H1 (cell line): ENCODE measurements around the gene PHRF1. TPM values are rescaled to one million over a fixed set of nuclear protein-coding genes. Genes with fewer than 3 reads are reported as not detected.

Experiments
- CTCF ChIA-PET: fragments of 300-600 bp; sonication (Branson Sonifier 250); formaldehyde crosslinking; loops from one replicate; lab custom pipeline; 2021; ENCODE audit not compliant: partially characterized antibody; lab: Charles Lee
- POLR2A ChIA-PET: fragments of 300-600 bp; sonication (Branson Sonifier 250); formaldehyde crosslinking; loops from one replicate; lab custom pipeline; 2021; ENCODE audit warnings: inconsistent platforms; ENCODE audit not compliant: partially characterized antibody; lab: Charles Lee
- DNase-seq, 2 experiments: peaks; one replicate each; pipeline versions ENCODE4 v3.0.0 to v3.0.0-alpha.2; 2010 to 2022; ENCODE audit warnings: low spot score in 2 of 2, low read depth in 1 of 2, mixed read lengths in 1 of 2
- FAIRE-seq: peaks from 2 replicates; lab custom pipeline; 2011; peaks lifted over from hg19 to GRCh38; lab: Jason Lieb, UNC
- H2AFZ ChIP-seq: 2 replicates; pipeline ENCODE4 v1.8.1; 2012; ENCODE audit warnings: low read length, inconsistent platforms
- H2AK5ac ChIP-seq: 2 replicates; pipeline ENCODE4 v1.6.1; 2013; ENCODE audit warnings: low read depth, low read length
- H2BK120ac ChIP-seq: replicated peaks from 2 replicates; pipeline ENCODE3; 2013; ENCODE audit warnings: low read depth, low read length, inconsistent platforms
- H2BK12ac ChIP-seq: 2 replicates; pipeline ENCODE4 v1.6.1; 2013; ENCODE audit warnings: low read depth, low read length
- H2BK15ac ChIP-seq: 2 replicates; pipeline ENCODE4 v1.6.1; 2013; ENCODE audit warnings: low read length
- H2BK20ac ChIP-seq: 2 replicates; pipeline ENCODE4 v1.6.1; 2013; ENCODE audit warnings: low read length
- H2BK5ac ChIP-seq: 2 replicates; pipeline ENCODE4 v1.6.1; 2013; ENCODE audit warnings: low read depth, low read length
- H3K14ac ChIP-seq: 2 replicates; pipeline ENCODE4 v1.6.1; 2013; ENCODE audit warnings: inconsistent platforms; ENCODE audit not compliant: insufficient read length
- H3K18ac ChIP-seq: 2 replicates; pipeline ENCODE4 v1.6.1; 2013; ENCODE audit warnings: low read length; ENCODE audit errors: extremely low read depth
- H3K23ac ChIP-seq: 2 replicates; pipeline ENCODE4 v1.6.1; 2013; ENCODE audit warnings: inconsistent platforms; ENCODE audit not compliant: insufficient read length
- H3K23me2 ChIP-seq: 2 replicates; pipeline ENCODE4 v1.6.1; 2013; ENCODE audit warnings: low read depth, low read length
- H3K27ac ChIP-seq: 2 replicates; pipeline ENCODE4 v1.6.1; 2011; ENCODE audit warnings: low read depth, low read length, inconsistent platforms
- H3K27me3 ChIP-seq, 4 experiments: replicated peaks in 1 of 4; 1 replicate in 1 of 4; 2 replicates in 3 of 4; pipeline versions ENCODE4 v1.6.1 to v1.8.1; 2011 to 2013; ENCODE audit warnings: low read length in 3 of 4, mild to moderate bottlenecking in 3 of 4, inconsistent platforms in 2 of 4, mixed read lengths in 2 of 4, moderate library complexity in 1 of 4; ENCODE audit not compliant: control insufficient read depth in 3 of 4, insufficient read depth in 3 of 4; ENCODE audit errors: extremely low read depth in 1 of 4
- H3K36me3 ChIP-seq, 4 experiments: 2 replicates each; pipeline versions ENCODE4 v1.6.1 to v1.8.1; 2011 to 2013; ENCODE audit warnings: mild to moderate bottlenecking in 4 of 4, low read length in 3 of 4, moderate library complexity in 2 of 4, control low read depth in 1 of 4, inconsistent platforms in 1 of 4; ENCODE audit not compliant: insufficient read depth in 4 of 4, control insufficient read depth in 2 of 4
- H3K4ac ChIP-seq: replicated peaks from 2 replicates; pipeline ENCODE3; 2013; ENCODE audit warnings: low read length, low read depth, mixed read lengths, inconsistent platforms; ENCODE audit not compliant: insufficient read length
- H3K4me1 ChIP-seq, 4 experiments: replicated peaks in 1 of 4; 1 replicate in 1 of 4; 2 replicates in 3 of 4; pipeline versions ENCODE4 v1.6.1 to v1.8.1; 2011 to 2013; ENCODE audit warnings: low read length in 3 of 4, inconsistent platforms in 2 of 4, mixed read lengths in 1 of 4; ENCODE audit not compliant: insufficient read depth in 4 of 4, control insufficient read depth in 3 of 4
- H3K4me2 ChIP-seq, 2 experiments: 2 replicates each; pipeline versions ENCODE4 v1.6.1 to v1.8.1; 2011 to 2013; ENCODE audit warnings: low read depth in 2 of 2, low read length in 2 of 2, control low read depth in 1 of 2, inconsistent platforms in 1 of 2, mild to moderate bottlenecking in 1 of 2; ENCODE audit not compliant: insufficient read depth in 1 of 2
- H3K4me3 ChIP-seq, 4 experiments: fragments of 200-600, 300-600 bp in 1 of 4; sonication (generic), shearing (Covaris generic), sonication (Bioruptor Twin) in 1 of 4; 2 replicates each; pipeline versions ENCODE4 v1.5.1 to v1.8.1; 2011 to 2016; ENCODE audit warnings: low read length in 4 of 4, low read depth in 3 of 4, control low read depth in 2 of 4, inconsistent platforms in 2 of 4, mild to moderate bottlenecking in 2 of 4, mixed read lengths in 1 of 4, moderate library complexity in 1 of 4; ENCODE audit not compliant: insufficient read depth in 2 of 4; ENCODE audit errors: extremely low read depth in 1 of 4
- H3K56ac ChIP-seq: replicated peaks from 2 replicates; pipeline ENCODE3; 2013; ENCODE audit warnings: low read depth, mild to moderate bottlenecking, mixed read lengths, low read length, inconsistent platforms; ENCODE audit not compliant: insufficient read length
- H3K79me1 ChIP-seq: 2 replicates; pipeline ENCODE4 v1.6.1; 2013; ENCODE audit warnings: low read depth, low read length, control low read depth
- H3K79me2 ChIP-seq, 2 experiments: 2 replicates each; pipeline versions ENCODE4 v1.6.1 to v1.8.1; 2012 to 2013; ENCODE audit warnings: low read length in 2 of 2, mild to moderate bottlenecking in 2 of 2, inconsistent platforms in 1 of 2; ENCODE audit not compliant: insufficient read depth in 2 of 2, control insufficient read depth in 1 of 2
- H3K9ac ChIP-seq, 4 experiments: replicated peaks in 1 of 4; 1 replicate in 1 of 4; 2 replicates in 3 of 4; pipeline versions ENCODE4 v1.6.1 to v1.8.1; 2011 to 2013; ENCODE audit warnings: low read depth in 3 of 4, low read length in 3 of 4, control low read depth in 2 of 4, mild to moderate bottlenecking in 2 of 4, moderate library complexity in 2 of 4, inconsistent platforms in 1 of 4; ENCODE audit errors: extremely low read depth in 1 of 4
- H3K9me3 ChIP-seq, 2 experiments: 2 replicates each; pipeline versions ENCODE4 v1.6.1 to v1.8.1; 2012 to 2013; ENCODE audit warnings: mild to moderate bottlenecking in 2 of 2, moderate library complexity in 2 of 2, control low read depth in 1 of 2, inconsistent platforms in 1 of 2, low read depth in 1 of 2, low read length in 1 of 2, mixed read lengths in 1 of 2; ENCODE audit not compliant: insufficient read depth in 2 of 2
- H4K20me1 ChIP-seq, 2 experiments: replicated peaks in 1 of 2; 2 replicates each; pipeline versions ENCODE3 to v1.8.1; 2011 to 2013; ENCODE audit warnings: inconsistent platforms in 2 of 2, low read length in 2 of 2, mild to moderate bottlenecking in 1 of 2; ENCODE audit not compliant: insufficient read depth in 2 of 2, control insufficient read depth in 1 of 2
- H4K5ac ChIP-seq: 2 replicates; pipeline ENCODE4 v1.6.1; 2013; ENCODE audit warnings: low read length, low read depth, mixed read lengths, inconsistent platforms; ENCODE audit not compliant: insufficient read length
- H4K8ac ChIP-seq: 2 replicates; pipeline ENCODE4 v1.8.0; 2013; ENCODE audit warnings: mild to moderate bottlenecking, moderate library complexity, low read length, inconsistent platforms; ENCODE audit not compliant: insufficient read depth; ENCODE audit errors: extremely low read depth
- H4K91ac ChIP-seq: replicated peaks from 2 replicates; pipeline ENCODE3; 2013; ENCODE audit warnings: low read length, mixed read lengths, inconsistent platforms; ENCODE audit not compliant: insufficient read length
- BRCA1 ChIP-seq: IDR thresholded peaks from 2 replicates; pipeline ENCODE4 v1.6.1; 2012; ENCODE audit warnings: low read depth, low read length, improper control_type of control experiment
- CHD1 ChIP-seq: IDR thresholded peaks from 2 replicates; pipeline ENCODE4 v1.6.1; 2012; ENCODE audit warnings: low read depth, low read length, improper control_type of control experiment
- GTF2F1 ChIP-seq: IDR thresholded peaks from 2 replicates; pipeline ENCODE4 v1.6.1; 2012; ENCODE audit warnings: low read depth, low read length, improper control_type of control experiment, borderline replicate concordance
- KDM1A ChIP-seq: fragments of 200-600, 300-600 bp; sonication (generic); IDR thresholded peaks from 2 replicates; pipeline ENCODE4 v1.7.1; 2016; ENCODE audit warnings: mild to moderate bottlenecking, low read length, borderline replicate concordance
- NRF1 ChIP-seq: IDR thresholded peaks from 2 replicates; pipeline ENCODE4 v1.6.1; 2011; ENCODE audit warnings: mild to moderate bottlenecking, low read depth, low read length, improper control_type of control experiment
- POU5F1 ChIP-seq: IDR thresholded peaks from 2 replicates; pipeline ENCODE4 v1.6.1; 2011; ENCODE audit warnings: low read depth, mild to moderate bottlenecking, low read length, moderate library complexity
- RAD21 ChIP-seq, 2 experiments: IDR thresholded peaks in 1 of 2; conservative IDR thresholded peaks in 1 of 2; 2 replicates each; pipeline ENCODE4 v1.6.1; 2011; ENCODE audit warnings: low read depth in 2 of 2, low read length in 2 of 2, improper control_type of control experiment in 1 of 2, inconsistent platforms in 1 of 2, mild to moderate bottlenecking in 1 of 2, moderate library complexity in 1 of 2
- RFX5 ChIP-seq: IDR thresholded peaks from 2 replicates; pipeline ENCODE4 v1.6.1; 2011; ENCODE audit warnings: low read depth, low read length, improper control_type of control experiment, borderline replicate concordance
- SIX5 ChIP-seq: IDR thresholded peaks from 2 replicates; pipeline ENCODE4 v1.6.1; 2011; ENCODE audit warnings: mild to moderate bottlenecking, low read depth, low read length
- SP1 ChIP-seq: IDR thresholded peaks from 2 replicates; pipeline ENCODE4 v1.6.1; 2011; ENCODE audit warnings: low read depth, low read length
- WGBS, 2 experiments: shearing (Covaris generic) in 1 of 2; methylation state at CpG; one replicate each; pipeline versions ENCODE4 v1.1.6 to v1.1.7; 2013 to 2015; ENCODE audit warnings: low lambda C conversion rate in 2 of 2, mixed read lengths in 2 of 2, inconsistent platforms in 1 of 2, low coverage in 1 of 2, missing lambda C conversion rate in 1 of 2; ENCODE audit not compliant: insufficient replicate concordance in 2 of 2, insufficient coverage in 1 of 2, insufficient read length in 1 of 2; ENCODE audit errors: extremely low coverage in 1 of 2, missing lambda C conversion rate in 1 of 2; 5-methylcytosine and 5-hydroxymethylcytosine counted together
- polyA plus RNA-seq, 7 experiments: library from polyadenylated mRNA; depleted of rRNA in 3 of 7; stranded (reverse) in 5 of 7; unstranded in 2 of 7; fragments of >200 nt in 5 of 7; fragments of 200-250 nt in 2 of 7; gene quantifications; 1 replicate in 5 of 7; 2 replicates in 1 of 7; 4 replicates in 1 of 7; pipeline versions ENCODE4 v1.2.1 to v1.2.3, GENCODE V29; 2011 to 2013; ENCODE audit warnings: missing spikeins in 2 of 7, mixed read lengths in 2 of 7
- total RNA-seq: library from RNA; stranded (reverse); fragmentation: NEBNext Ultra II Directional; extraction: Animal tissue kit (Norgen Biotek cat#: 25700); gene quantifications from 2 replicates; pipeline ENCODE4 v1.2.1, GENCODE V29; 2021
- TF ChIP-seq, protein P1 (sequence below): IDR thresholded peaks from 2 replicates; pipeline ENCODE4 v1.6.1; 2011; ENCODE audit warnings: low read depth, mild to moderate bottlenecking, low read length; ENCODE audit not compliant: insufficient read depth

PHRF1 gene
- total and polyA plus RNA-seq, 2 of the 8 experiments (the other 6 are each of a cell fraction or from before 2014, with no cell fraction given), result 13.4 to 37.3 TPM

DNA sequence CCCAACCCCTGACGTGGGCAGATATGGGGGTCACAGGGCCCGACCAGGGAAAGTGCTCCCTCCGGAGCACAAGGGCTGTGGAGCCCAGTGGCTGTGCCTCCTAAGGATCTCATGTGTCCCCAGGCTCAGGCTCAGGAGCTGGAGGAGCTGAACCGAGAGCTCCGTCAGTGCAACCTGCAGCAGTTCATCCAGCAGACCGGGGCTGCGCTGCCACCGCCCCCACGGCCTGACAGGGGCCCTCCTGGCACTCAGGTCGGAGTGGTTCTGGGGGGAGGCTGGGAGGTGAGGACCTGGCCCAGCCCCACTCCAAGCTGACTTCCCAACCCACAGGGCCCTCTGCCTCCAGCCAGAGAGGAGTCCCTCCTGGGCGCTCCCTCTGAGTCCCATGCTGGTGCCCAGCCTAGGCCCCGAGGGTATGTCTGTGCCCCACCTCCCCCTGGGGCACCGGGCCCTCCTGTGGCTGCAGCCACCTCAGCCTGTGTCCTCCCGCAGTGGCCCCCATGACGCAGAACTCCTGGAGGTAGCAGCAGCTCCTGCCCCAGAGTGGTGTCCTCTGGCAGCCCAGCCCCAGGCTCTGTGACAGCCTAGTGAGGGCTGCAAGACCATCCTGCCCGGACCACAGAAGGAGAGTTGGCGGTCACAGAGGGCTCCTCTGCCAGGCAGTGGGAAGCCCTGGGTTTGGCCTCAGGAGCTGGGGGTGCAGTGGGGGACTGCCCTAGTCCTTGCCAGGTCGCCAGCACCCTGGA, 13.0 kb upstream of the PHRF1 start:
- H2BK120ac ChIP-seq, result no peak overlapping the region
- H3K79me2 ChIP-seq, result peaks cover 0 to 4% of the 10 kb centered on the region in 2 experiments; a peak in 1 of 4 replicates
- H2BK5ac ChIP-seq, result no peak overlapping the region
- no peak overlapping the region for H4K5ac ChIP-seq
- H3K4ac ChIP-seq, result no peak overlapping the region
- peaks cover 14% of the 10 kb centered on the region; the same call in 1 of the 2 replicates for H3K23me2 ChIP-seq
- no peak overlapping the region for H3K4me3 ChIP-seq
- no peak for FAIRE-seq
- TF ChIP-seq BRCA1, result no peak
- TF ChIP-seq GTF2F1, result no peak
- no peak for TF ChIP-seq RAD21 (IDR thresholded peaks at IDR 0.05 in 1 of 2, conservative IDR thresholded peaks at IDR 0.05 in 1 of 2; ENCODE audit: low read depth in 2 of 2, low read length in 2 of 2)
- TF ChIP-seq CHD1, result no peak
- no peak for TF ChIP-seq SIX5
- TF ChIP-seq, protein P1, sequence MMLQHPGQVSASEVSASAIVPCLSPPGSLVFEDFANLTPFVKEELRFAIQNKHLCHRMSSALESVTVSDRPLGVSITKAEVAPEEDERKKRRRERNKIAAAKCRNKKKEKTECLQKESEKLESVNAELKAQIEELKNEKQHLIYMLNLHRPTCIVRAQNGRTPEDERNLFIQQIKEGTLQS, result no peak
- no peak for TF ChIP-seq POU5F1
- TF ChIP-seq RFX5, result no peak
- no peak for TF ChIP-seq KDM1A
- no peak for TF ChIP-seq NRF1
- no peak for TF ChIP-seq SP1
- TF ChIP-seq, all 59 proteins: peak for 0
- Histone ChIP-seq H4K20me1 (peaks cover 10 to 32% of the 10 kb centered on the region in 2 experiments), H2BK15ac (no peak overlapping the region), H3K4me1 (peaks cover 0 to 26% (median 15%) of the 10 kb centered on the region in 4 experiments; a peak in 6 of 7 replicates), H3K56ac (no peak overlapping the region), H2AK5ac (no peak overlapping the region), H3K9ac (no peak overlapping the region), H3K4me2 (no peak overlapping the region), H3K23ac (no peak overlapping the region), H3K14ac (no peak overlapping the region), H3K27ac (no peak overlapping the region), H3K36me3 (peaks cover 0 to 8% (median 4%) of the 10 kb centered on the region in 4 experiments; a peak in 5 of 8 replicates), H3K79me1 (peaks cover 13% of the 10 kb centered on the region), H3K18ac (no peak overlapping the region), H2BK20ac (no peak overlapping the region), H4K91ac (no peak overlapping the region), H2BK12ac (no peak overlapping the region), H4K8ac (no peak overlapping the region; the same call in 1 of the 2 replicates), H2AFZ (no peak overlapping the region), H3K27me3 (peaks cover 0 to 2% (median under 1%) of the 10 kb centered on the region in 4 experiments; a peak in 3 of 7 replicates), H3K9me3 (no peaks in the 10 kb centered on the region)
- DNase-seq, result no peak
- WGBS, 2 experiments, result 89% methylated on average over 17 of the region's 18 CpGs; no CpG with 5 or more reads in 1 of the 2 experiments
- POLR2A ChIA-PET, result interaction anchor here (1.0 to 2.5 kb wide), 4 partner anchors 65 to 79 kb away, joined by 3 to 10 read pairs (median 4); no protein-coding TSS in a partner anchor
- CTCF ChIA-PET, result interaction anchor here (0.7 to 2.0 kb wide), 8 partner anchors 9 to 200 kb away, joined by 3 to 6 read pairs (median 4); no protein-coding TSS in a partner anchor
